Vagina (tissue), 2 donors: ENCODE results near the gene AKAP5.

Source experiments
- POLR2A ChIP-seq, 2 donors: fragments of 450-650 bp; IDR thresholded peaks; one replicate each; pipeline ENCODE4 v1.6.1; 2017; ENCODE audit warnings: antibody characterized with exemption in 2 of 2, mild to moderate bottlenecking in 2 of 2, moderate library complexity in 2 of 2
- POLR2AphosphoS5 ChIP-seq, 2 donors: sonication (generic); formaldehyde crosslinking; IDR thresholded peaks; one replicate each; pipeline ENCODE4 v1.9.0; 2017; ENCODE audit warnings: antibody characterized with exemption in 2 of 2, mild to moderate bottlenecking in 2 of 2, low read depth in 1 of 2; ENCODE audit not compliant: insufficient read depth in 1 of 2
- TF ChIP-seq, protein P1 (sequence below), 3 experiments: fragments of 450-650 bp in 2 of 3; fragments of 200-600 bp in 1 of 3; sonication (generic) in 1 of 3; IDR thresholded peaks; one replicate each; pipeline ENCODE4 v1.5.1; 2017 to 2019; ENCODE audit warnings: antibody characterized with exemption in 3 of 3, mild to moderate bottlenecking in 2 of 3, moderate library complexity in 2 of 3

DNA sequence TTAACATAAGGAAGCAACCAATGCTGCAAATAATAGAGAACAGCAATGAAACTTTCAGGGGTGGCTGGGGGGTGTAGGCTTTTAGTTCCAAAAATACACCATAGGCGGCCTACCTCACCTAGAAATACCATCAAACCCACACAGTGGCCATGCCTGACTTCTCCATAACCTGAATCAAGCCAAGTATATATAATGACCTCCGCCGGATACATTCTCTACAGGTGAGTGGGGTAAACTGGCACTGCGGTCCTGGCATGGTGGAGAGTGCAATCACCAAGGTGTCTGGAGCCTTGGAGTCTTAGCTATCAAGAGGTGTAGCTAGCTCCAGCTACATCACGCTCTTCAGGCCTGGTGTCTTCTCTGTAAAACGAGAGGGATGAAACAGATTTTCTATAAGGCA lies 37.2 kb downstream of the AKAP5 start:
- TF ChIP-seq POLR2AphosphoS5 (IDR thresholded peaks at IDR 0.05; ENCODE audit: insufficient read depth in 1 of 2, low read depth in 1 of 2) (no peak), POLR2A (IDR thresholded peaks at IDR 0.05) (no peak)
- TF ChIP-seq, protein P1, sequence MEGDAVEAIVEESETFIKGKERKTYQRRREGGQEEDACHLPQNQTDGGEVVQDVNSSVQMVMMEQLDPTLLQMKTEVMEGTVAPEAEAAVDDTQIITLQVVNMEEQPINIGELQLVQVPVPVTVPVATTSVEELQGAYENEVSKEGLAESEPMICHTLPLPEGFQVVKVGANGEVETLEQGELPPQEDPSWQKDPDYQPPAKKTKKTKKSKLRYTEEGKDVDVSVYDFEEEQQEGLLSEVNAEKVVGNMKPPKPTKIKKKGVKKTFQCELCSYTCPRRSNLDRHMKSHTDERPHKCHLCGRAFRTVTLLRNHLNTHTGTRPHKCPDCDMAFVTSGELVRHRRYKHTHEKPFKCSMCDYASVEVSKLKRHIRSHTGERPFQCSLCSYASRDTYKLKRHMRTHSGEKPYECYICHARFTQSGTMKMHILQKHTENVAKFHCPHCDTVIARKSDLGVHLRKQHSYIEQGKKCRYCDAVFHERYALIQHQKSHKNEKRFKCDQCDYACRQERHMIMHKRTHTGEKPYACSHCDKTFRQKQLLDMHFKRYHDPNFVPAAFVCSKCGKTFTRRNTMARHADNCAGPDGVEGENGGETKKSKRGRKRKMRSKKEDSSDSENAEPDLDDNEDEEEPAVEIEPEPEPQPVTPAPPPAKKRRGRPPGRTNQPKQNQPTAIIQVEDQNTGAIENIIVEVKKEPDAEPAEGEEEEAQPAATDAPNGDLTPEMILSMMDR (IDR thresholded peaks at IDR 0.05): no peak
